ENCODE data around the gene CYSRT1. TPM values are rescaled to one million over a fixed set of nuclear protein-coding genes. Genes with fewer than 3 reads are reported as not detected.

Gene CYSRT1
- total RNA-seq, 1 donor from 2014 or later, result not detected

DNA sequence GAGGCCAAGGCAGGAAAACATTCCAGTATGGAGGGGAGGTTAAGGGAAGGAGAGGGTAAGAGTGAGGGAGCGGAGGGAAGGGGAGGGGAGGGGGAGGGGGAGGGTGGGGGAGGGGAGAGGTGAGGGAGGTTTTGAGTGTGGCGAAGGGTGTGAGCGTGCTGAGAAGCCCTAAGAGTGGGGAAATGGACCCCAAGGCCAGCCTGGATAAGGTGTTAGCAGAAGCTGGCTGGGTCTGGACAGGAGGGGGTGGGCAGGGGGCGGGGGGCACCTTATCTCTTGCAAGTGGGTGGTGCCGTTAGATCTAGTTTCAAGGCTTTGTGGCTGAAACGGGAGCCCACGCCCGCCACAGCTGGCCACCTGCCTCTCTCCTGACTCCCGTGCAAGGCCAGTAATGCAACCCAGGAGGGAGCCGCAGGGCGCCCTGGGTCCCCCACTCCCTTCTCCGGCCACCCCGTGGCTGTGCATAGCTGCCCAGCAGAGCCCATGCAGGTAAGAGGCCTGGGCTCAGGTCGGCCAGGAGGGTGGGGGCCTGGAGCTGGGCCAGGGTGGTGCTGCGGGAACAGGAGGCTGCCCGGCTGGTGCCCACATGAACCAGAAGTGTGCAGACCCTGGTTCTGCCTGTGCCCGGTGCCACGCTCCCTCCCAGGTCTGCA, 3.0 kb downstream of the CYSRT1 start:
- TF ChIP-seq EZH2phosphoT487 (IDR thresholded peaks at IDR 0.05) (no peak), EZH2 (IDR thresholded peaks at IDR 0.05) (no peak)
- TF ChIP-seq, protein P1, sequence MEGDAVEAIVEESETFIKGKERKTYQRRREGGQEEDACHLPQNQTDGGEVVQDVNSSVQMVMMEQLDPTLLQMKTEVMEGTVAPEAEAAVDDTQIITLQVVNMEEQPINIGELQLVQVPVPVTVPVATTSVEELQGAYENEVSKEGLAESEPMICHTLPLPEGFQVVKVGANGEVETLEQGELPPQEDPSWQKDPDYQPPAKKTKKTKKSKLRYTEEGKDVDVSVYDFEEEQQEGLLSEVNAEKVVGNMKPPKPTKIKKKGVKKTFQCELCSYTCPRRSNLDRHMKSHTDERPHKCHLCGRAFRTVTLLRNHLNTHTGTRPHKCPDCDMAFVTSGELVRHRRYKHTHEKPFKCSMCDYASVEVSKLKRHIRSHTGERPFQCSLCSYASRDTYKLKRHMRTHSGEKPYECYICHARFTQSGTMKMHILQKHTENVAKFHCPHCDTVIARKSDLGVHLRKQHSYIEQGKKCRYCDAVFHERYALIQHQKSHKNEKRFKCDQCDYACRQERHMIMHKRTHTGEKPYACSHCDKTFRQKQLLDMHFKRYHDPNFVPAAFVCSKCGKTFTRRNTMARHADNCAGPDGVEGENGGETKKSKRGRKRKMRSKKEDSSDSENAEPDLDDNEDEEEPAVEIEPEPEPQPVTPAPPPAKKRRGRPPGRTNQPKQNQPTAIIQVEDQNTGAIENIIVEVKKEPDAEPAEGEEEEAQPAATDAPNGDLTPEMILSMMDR (IDR thresholded peaks at IDR 0.05), result no peak
- Histone ChIP-seq H3K36me3 (no peaks in the 10 kb centered on the region), H3K4me2 (no peak overlapping the region), H3K9ac (no peak overlapping the region), H3K9me3 (ENCODE audit: low read depth) (no peaks in the 10 kb centered on the region), H3K79me2 (ENCODE audit: low read depth) (no peaks in the 10 kb centered on the region), H2AFZ (replicated peaks) (no peak overlapping the region), H3K4me3 (no peak overlapping the region), H3K27ac (no peak overlapping the region), H3F3A (ENCODE audit: low read depth) (peaks cover 5% of the 10 kb centered on the region), H3K27me3 (peaks cover 2% of the 10 kb centered on the region), H4K20me1 (ENCODE audit: low read depth) (no peaks in the 10 kb centered on the region), H3K4me1 (peaks cover 1% of the 10 kb centered on the region)
- Mint-ChIP-seq H3K27me3 (ENCODE audit: insufficient read depth, low read depth) (peaks cover 6% of the 10 kb centered on the region), H3K4me1 (peaks cover 3% of the 10 kb centered on the region), H3K27ac (no peak overlapping the region), H3K4me3 (no peak overlapping the region), H3K36me3 (no peaks in the 10 kb centered on the region), H3K9me3 (no peaks in the 10 kb centered on the region)
- DNase-seq (ENCODE audit: low spot score), result no peak

DNA sequence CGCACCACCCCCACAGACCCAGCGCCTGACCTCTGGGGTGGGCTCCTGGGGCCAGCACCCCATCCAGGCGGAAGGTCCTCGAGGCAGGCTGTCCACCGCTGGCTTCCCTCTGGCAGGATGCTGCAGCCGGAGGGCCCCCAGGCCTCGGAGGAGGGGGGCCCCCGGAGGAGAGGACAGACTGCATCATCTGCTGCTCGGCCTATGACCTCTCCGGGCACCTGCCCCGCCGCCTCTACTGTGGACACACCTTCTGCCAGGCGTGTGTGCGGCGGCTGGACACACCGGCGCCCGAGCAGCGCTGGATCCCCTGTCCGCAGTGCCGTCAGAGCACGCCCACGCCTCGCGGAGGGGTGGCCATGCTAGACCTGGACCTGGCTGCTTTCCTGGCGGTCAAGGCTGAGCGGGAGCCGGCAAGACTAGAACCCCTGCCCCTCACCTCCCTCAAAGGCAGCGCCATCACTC, 3.6 kb downstream of the CYSRT1 start:
- no peaks in the 10 kb centered on the region for H3K36me3 Mint-ChIP-seq
- TF ChIP-seq EZH2 (IDR thresholded peaks at IDR 0.05) (no peak), EZH2phosphoT487 (IDR thresholded peaks at IDR 0.05) (no peak)
- TF ChIP-seq, protein P1 (IDR thresholded peaks at IDR 0.05), result no peak
- H3K9me3 Mint-ChIP-seq, result no peaks in the 10 kb centered on the region
- H3K4me3 Mint-ChIP-seq, result no peak overlapping the region
- peaks cover 3% of the 10 kb centered on the region for H3K4me1 Mint-ChIP-seq
- Histone ChIP-seq H3K9me3 (ENCODE audit: low read depth) (no peaks in the 10 kb centered on the region), H3K4me1 (no peaks in the 10 kb centered on the region), H3K4me3 (no peak overlapping the region), H3K4me2 (no peak overlapping the region), H3F3A (ENCODE audit: low read depth) (no peaks in the 10 kb centered on the region), H2AFZ (replicated peaks) (no peak overlapping the region), H4K20me1 (ENCODE audit: low read depth) (no peaks in the 10 kb centered on the region), H3K79me2 (ENCODE audit: low read depth) (no peaks in the 10 kb centered on the region), H3K27ac (no peak overlapping the region), H3K27me3 (no peaks in the 10 kb centered on the region), H3K9ac (no peak overlapping the region), H3K36me3 (no peaks in the 10 kb centered on the region)
- H3K27me3 Mint-ChIP-seq (ENCODE audit: insufficient read depth, low read depth), result peaks cover 6% of the 10 kb centered on the region
- no peak for DNase-seq (ENCODE audit: low spot score)
- no peak overlapping the region for H3K27ac Mint-ChIP-seq

DNA sequence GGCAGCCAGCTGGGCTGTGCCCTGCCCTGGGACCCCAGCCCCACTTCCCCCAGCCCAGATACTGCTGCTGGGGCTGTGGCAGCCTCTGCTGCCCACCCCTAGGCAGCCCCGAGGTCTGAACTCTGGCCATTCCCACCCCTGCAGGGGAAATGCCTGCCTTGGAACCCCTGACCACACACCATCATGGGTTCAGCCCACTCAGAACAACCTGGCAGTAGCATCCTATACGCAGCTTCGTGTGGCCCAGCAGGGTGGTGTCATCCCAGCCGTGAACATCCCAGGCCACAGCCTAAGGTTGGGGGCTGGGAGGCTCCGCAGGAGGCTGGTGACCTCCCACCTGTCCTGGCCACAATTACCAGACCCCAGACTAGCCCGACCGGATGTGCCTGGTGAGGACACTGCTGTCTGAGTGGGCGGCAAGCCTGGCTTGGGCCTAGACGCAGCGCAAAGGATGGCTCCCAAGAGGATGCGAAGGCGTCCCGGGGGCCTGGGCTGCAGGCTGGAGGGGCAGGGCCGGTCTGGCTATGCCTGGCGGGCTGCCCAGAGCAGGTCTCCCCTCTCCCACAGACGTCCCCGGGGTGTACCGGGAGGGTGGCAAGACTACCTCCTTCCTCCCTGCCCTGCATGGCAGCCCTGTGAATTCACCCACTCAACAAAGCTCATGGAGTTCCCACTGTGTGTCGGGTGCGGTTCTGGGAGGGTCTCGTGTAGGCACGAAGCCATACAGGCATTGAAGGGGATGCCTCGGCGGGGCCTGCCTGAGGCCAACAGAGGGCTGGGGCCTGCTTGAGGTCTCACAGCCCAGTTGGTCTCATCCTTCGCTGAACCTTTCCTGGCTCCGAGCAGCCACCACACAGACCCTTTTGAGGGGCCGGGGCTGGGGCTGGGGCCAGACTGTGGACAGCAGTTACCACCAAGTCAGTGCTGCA, 4.3 kb downstream of the CYSRT1 start:
- H3K27me3 ChIP-seq, result no peaks in the 10 kb centered on the region

More for the DNA sequence above, 4.3 kb downstream of the CYSRT1 start:
- DNase-seq (ENCODE audit: low spot score), result no peak
- Histone ChIP-seq H3K36me3 (no peaks in the 10 kb centered on the region), H3K4me2 (no peak overlapping the region), H3K4me1 (no peaks in the 10 kb centered on the region), H3K9me3 (ENCODE audit: low read depth) (no peaks in the 10 kb centered on the region), H3K4me3 (no peak overlapping the region), H2AFZ (replicated peaks) (no peak overlapping the region), H4K20me1 (ENCODE audit: low read depth) (no peaks in the 10 kb centered on the region), H3K79me2 (ENCODE audit: low read depth) (no peaks in the 10 kb centered on the region), H3K27ac (no peak overlapping the region), H3F3A (ENCODE audit: low read depth) (no peaks in the 10 kb centered on the region), H3K9ac (no peak overlapping the region)
- Mint-ChIP-seq H3K36me3 (no peaks in the 10 kb centered on the region), H3K4me1 (peaks cover 3% of the 10 kb centered on the region), H3K27me3 (ENCODE audit: insufficient read depth, low read depth) (peaks cover 4% of the 10 kb centered on the region), H3K9me3 (no peaks in the 10 kb centered on the region), H3K4me3 (no peak overlapping the region), H3K27ac (no peak overlapping the region)
- TF ChIP-seq EZH2phosphoT487 (IDR thresholded peaks at IDR 0.05) (no peak), EZH2 (IDR thresholded peaks at IDR 0.05) (no peak)
- TF ChIP-seq, protein P1 (IDR thresholded peaks at IDR 0.05), result no peak

All from neural progenitor cell (in vitro differentiated cells).